ENCODE data around the gene INPP5A. TPM values are rescaled to one million over a fixed set of nuclear protein-coding genes. Genes with fewer than 3 reads are reported as not detected.

The INPP5A gene
- total RNA-seq, 1 donor from 2014 or later = 29.5 TPM

DNA sequence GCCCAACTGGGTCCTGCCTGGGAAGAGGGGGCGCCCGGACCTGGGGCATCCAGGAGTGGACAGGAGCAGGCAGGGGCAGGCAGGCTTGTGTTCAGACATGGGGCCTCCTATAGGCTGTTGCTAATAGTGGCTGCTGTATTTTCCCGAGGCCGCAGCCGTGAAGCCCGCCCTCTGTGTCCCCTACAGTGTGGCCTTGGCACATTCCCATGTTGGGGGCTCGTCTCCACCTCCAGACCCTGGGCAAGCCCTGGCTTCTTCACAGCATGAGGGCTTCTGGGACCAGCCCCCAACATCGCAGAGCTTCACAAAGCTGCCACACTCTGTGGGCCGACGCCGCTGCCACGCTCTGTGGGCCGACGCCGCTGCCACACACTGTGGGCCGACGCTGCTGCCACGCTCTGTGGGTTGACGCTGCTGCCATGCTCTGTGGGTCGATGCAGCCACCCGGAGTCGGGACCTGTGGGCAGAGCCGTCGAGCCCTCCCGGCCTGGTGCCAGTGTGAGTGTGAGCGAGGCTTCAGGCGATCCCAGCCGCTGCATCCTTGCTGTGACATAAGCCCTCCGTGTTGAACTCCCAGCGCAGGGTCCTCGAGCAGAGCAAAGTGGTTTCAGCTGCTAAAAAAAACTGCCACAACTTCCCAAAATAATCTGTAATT, 109.0 kb downstream of the INPP5A start:
- TF ChIP-seq, protein P1, sequence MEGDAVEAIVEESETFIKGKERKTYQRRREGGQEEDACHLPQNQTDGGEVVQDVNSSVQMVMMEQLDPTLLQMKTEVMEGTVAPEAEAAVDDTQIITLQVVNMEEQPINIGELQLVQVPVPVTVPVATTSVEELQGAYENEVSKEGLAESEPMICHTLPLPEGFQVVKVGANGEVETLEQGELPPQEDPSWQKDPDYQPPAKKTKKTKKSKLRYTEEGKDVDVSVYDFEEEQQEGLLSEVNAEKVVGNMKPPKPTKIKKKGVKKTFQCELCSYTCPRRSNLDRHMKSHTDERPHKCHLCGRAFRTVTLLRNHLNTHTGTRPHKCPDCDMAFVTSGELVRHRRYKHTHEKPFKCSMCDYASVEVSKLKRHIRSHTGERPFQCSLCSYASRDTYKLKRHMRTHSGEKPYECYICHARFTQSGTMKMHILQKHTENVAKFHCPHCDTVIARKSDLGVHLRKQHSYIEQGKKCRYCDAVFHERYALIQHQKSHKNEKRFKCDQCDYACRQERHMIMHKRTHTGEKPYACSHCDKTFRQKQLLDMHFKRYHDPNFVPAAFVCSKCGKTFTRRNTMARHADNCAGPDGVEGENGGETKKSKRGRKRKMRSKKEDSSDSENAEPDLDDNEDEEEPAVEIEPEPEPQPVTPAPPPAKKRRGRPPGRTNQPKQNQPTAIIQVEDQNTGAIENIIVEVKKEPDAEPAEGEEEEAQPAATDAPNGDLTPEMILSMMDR (IDR thresholded peaks at IDR 0.05; ENCODE audit: insufficient read depth, low read length, severe bottlenecking) = no peak
- Histone ChIP-seq H3K27me3 (ENCODE audit: control insufficient read depth, insufficient read depth, low read length) (no peaks in the 10 kb centered on the region), H3K36me3 (ENCODE audit: control insufficient read depth, insufficient read depth, low read length) (no peaks in the 10 kb centered on the region), H3K4me3 (ENCODE audit: low read depth, low read length) (no peak overlapping the region)
- no peak for FAIRE-seq
- DNase-seq (ENCODE audit: low read depth) = no peak

- no peaks in the 10 kb centered on the region for H3K27me3 ChIP-seq (ENCODE audit: control insufficient read depth, insufficient read depth, low read length)
- FAIRE-seq = no peak
- H3K4me3 ChIP-seq (ENCODE audit: low read depth, low read length) = no peak overlapping the region
- TF ChIP-seq, protein P1 (IDR thresholded peaks at IDR 0.05; ENCODE audit: insufficient read depth, low read length, severe bottlenecking) = no peak
- no peaks in the 10 kb centered on the region for H3K36me3 ChIP-seq (ENCODE audit: control insufficient read depth, insufficient read depth, low read length)
- DNase-seq (ENCODE audit: low read depth) = no peak
Observed at GRCh38 chr10:132647424-132647823, 109.8 kb downstream of the INPP5A start.

- Histone ChIP-seq H3K36me3 (ENCODE audit: control insufficient read depth, insufficient read depth, low read length) (no peaks in the 10 kb centered on the region), H3K4me3 (ENCODE audit: low read depth, low read length) (no peak overlapping the region), H3K27me3 (ENCODE audit: control insufficient read depth, insufficient read depth, low read length) (no peaks in the 10 kb centered on the region)
- FAIRE-seq (no peak), DNase-seq (ENCODE audit: low read depth) (no peak)
- TF ChIP-seq, protein P1 (IDR thresholded peaks at IDR 0.05; ENCODE audit: insufficient read depth, low read length, severe bottlenecking) = no peak
Observed at GRCh38 chr10:132648072-132648850, 110.7 kb downstream of the INPP5A start.

DNA sequence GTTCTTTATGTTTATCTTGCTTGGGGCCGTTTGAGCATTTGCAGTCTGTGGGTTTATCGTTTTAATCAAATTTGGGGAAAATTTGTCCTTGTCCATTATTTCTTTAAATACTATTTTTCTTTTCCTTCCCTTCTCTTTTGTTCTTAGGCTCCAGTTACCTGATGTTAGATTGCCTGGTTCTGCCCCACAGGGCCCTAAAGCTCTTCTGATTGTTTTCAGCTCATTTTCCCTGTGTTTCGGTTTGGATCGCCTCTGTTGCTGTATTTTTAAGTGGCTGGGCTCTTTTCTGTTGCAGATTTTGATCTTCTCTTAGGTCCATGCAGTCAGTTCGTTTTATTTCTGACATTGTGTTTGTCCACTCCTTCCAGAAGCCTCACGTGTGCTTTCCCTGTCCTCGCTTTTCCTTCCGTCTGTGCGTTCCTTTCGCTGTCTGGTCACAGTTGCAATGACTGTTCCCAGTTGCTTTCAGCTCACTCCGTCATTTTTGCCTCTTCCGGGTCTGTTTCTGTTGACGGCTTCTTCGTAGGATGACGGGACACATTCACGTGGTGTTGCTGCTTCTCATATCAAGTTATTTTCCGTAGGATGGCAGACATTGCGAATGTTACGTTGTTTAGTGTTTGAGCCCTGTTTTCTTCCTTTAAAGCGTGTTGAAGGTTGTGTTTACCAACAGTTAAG, 111.4 kb downstream of the INPP5A start:
- no peak for FAIRE-seq
- TF ChIP-seq, protein P1 (IDR thresholded peaks at IDR 0.05; ENCODE audit: insufficient read depth, low read length, severe bottlenecking) = no peak
- H3K36me3 ChIP-seq (ENCODE audit: control insufficient read depth, insufficient read depth, low read length) = no peaks in the 10 kb centered on the region

DNA sequence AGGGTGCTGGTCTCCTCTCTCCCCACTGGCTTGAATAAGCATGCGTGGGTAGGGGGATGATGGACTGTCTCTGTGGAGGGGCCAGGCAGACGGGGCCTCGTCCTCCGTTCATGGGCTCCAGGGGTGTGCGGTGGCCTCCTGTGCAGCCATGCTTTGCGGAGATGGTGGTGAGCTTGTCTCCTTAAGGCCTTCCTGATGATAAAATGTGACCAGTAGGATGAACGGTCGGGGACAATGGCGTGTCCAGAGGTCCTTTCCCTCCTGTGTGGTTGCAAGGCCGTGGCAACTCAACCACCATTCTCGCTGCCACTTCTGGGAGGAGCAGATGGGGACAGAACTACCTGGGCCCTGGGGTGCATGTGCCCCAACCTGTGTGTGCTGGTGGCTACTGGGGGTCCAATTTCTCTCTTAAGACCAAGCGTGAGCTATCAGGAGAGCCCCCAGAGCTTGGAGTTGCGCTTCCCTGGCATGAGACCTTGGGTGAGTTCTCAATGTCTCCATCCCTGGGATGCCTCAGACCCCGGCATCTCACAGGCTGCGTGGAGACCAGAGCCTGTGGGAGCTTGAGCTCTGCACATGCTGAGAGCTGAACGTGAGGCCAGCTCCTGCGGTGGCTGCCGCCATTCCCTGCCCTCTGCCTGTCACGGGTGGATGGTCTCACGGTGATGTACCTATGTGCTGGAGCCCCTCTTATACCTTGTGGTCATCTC, 112.2 kb downstream of the INPP5A start:
- TF ChIP-seq, protein P1 (IDR thresholded peaks at IDR 0.05; ENCODE audit: insufficient read depth, low read length, severe bottlenecking) = no peak
- no peak for DNase-seq (ENCODE audit: low read depth)
- Histone ChIP-seq H3K36me3 (ENCODE audit: control insufficient read depth, insufficient read depth, low read length) (no peaks in the 10 kb centered on the region), H3K4me3 (ENCODE audit: low read depth, low read length) (no peak overlapping the region), H3K27me3 (ENCODE audit: control insufficient read depth, insufficient read depth, low read length) (no peaks in the 10 kb centered on the region)
- FAIRE-seq = peak; percentile 28

More for the DNA sequence above, 111.4 kb downstream of the INPP5A start:
- no peaks in the 10 kb centered on the region for H3K27me3 ChIP-seq (ENCODE audit: control insufficient read depth, insufficient read depth, low read length)
- H3K4me3 ChIP-seq (ENCODE audit: low read depth, low read length) = no peak overlapping the region
- DNase-seq (ENCODE audit: low read depth) = no peak

All from bronchial epithelial cell (primary cell).